ENCODE data around the gene HERC6. TPM values are rescaled to one million over a fixed set of nuclear protein-coding genes. Genes with fewer than 3 reads are reported as not detected.
"Not testable (repeated sequence)": the region's sequence is repeated elsewhere in the genome, so short reads cannot be mapped to it uniquely, and the experiment has no call there.

The HERC6 gene
- 1.2 and 1.5 TPM in 2 replicates for total RNA-seq (2014; rRNA removed; shearing (Covaris generic))

GRCh38 chr4:88378691-88379559 is at the start of gene HERC6:
Gene HERC6, plus strand, starts transcription at chr4:88378852. Its CDS starts 70 bp downstream, at chr4:88378922.
- Histone ChIP-seq H3K4me1 (no peaks in the 10 kb centered on the region), H3K9me3 (replicated peaks) (no peaks in the 10 kb centered on the region), H3K27me3 (peaks cover 2% of the 10 kb centered on the region), H3K4me3 (peak within 1 kb of the TSS; percentile 68), H3K36me3 (no peaks in the 10 kb centered on the region), H3K27ac (no peak within 1 kb of the TSS; the same call in 1 of the 2 replicates)
- peak; percentile 72 to 80 for DNase-seq

GRCh38 chr4:88333741-88334405 is 44.8 kb upstream of the HERC6 start:
- Histone ChIP-seq H3K27me3 (no peaks in the 10 kb centered on the region), H3K4me3 (no peak overlapping the region), H3K4me1 (no peaks in the 10 kb centered on the region), H3K27ac (no peak overlapping the region), H3K36me3 (no peaks in the 10 kb centered on the region), H3K9me3 (replicated peaks) (0 out of 2 replicates have a peak, but pooled peaks cover 3% of the 10 kb centered on the region)
- no peak for DNase-seq

GRCh38 chr4:88335092-88335665 is 43.5 kb upstream of the HERC6 start:
- H3K9me3 ChIP-seq (replicated peaks) = no peaks in the 10 kb centered on the region
- H3K36me3 ChIP-seq = no peaks in the 10 kb centered on the region
- DNase-seq = peak in 1 of 2 experiments; percentile 24
- H3K27me3 ChIP-seq = no peaks in the 10 kb centered on the region
- H3K4me3 ChIP-seq = no peak overlapping the region
- H3K4me1 ChIP-seq = no peaks in the 10 kb centered on the region
- H3K27ac ChIP-seq = no peak overlapping the region

- H3K4me3 ChIP-seq = peak overlapping the region; percentile 17
- DNase-seq = peak; percentile 86 to 94
- H3K4me1 ChIP-seq = peaks cover 17% of the 10 kb centered on the region
- H3K27ac ChIP-seq = peak overlapping the region; percentile 87
- no peaks in the 10 kb centered on the region for H3K36me3 ChIP-seq
- H3K27me3 ChIP-seq = no peaks in the 10 kb centered on the region
- H3K9me3 ChIP-seq (replicated peaks) = no peaks in the 10 kb centered on the region; the same call in 1 of the 2 replicates
Measured at GRCh38 chr4:88341227-88342192, 37.1 kb upstream of the HERC6 start.

- not testable (repeated sequence) for H3K4me3 ChIP-seq; H3K27ac ChIP-seq; H3K9me3 ChIP-seq (replicated peaks); H3K36me3 ChIP-seq; H3K27me3 ChIP-seq; DNase-seq
- peaks cover 20% of the 10 kb centered on the region for H3K4me1 ChIP-seq
Measured at GRCh38 chr4:88346902-88347301, 31.8 kb upstream of the HERC6 start.

- not testable (repeated sequence) for DNase-seq; H3K27me3 ChIP-seq; H3K27ac ChIP-seq; H3K4me3 ChIP-seq; H3K36me3 ChIP-seq; H3K9me3 ChIP-seq (replicated peaks)
- peaks cover 19% of the 10 kb centered on the region; the same call in 1 of the 2 replicates for H3K4me1 ChIP-seq
Measured at GRCh38 chr4:88348761-88349160, 29.9 kb upstream of the HERC6 start.

- Histone ChIP-seq H3K4me3 (no peak overlapping the region), H3K36me3 (no peaks in the 10 kb centered on the region), H3K27ac (peak overlapping the region; percentile 32; the same call in 1 of the 2 replicates), H3K27me3 (no peaks in the 10 kb centered on the region), H3K9me3 (replicated peaks) (peaks cover 6% of the 10 kb centered on the region), H3K4me1 (peaks cover 19% of the 10 kb centered on the region; the same call in 1 of the 2 replicates)
- DNase-seq = peak; percentile 26 to 60
Measured at GRCh38 chr4:88350786-88351185, 27.9 kb upstream of the HERC6 start.

- Histone ChIP-seq H3K9me3 (replicated peaks) (peaks cover 6% of the 10 kb centered on the region), H3K36me3 (no peaks in the 10 kb centered on the region), H3K4me1 (peaks cover 19% of the 10 kb centered on the region; the same call in 1 of the 2 replicates), H3K27ac (no peak overlapping the region), H3K4me3 (no peak overlapping the region), H3K27me3 (no peaks in the 10 kb centered on the region)
- DNase-seq = no peak
Measured at GRCh38 chr4:88352062-88352740, 26.5 kb upstream of the HERC6 start.

GRCh38 chr4:88353324-88353723 is 25.3 kb upstream of the HERC6 start:
- no peak for DNase-seq
- Histone ChIP-seq H3K4me1 (peaks cover 19% of the 10 kb centered on the region; the same call in 1 of the 2 replicates), H3K4me3 (no peak overlapping the region), H3K27me3 (no peaks in the 10 kb centered on the region), H3K9me3 (replicated peaks) (peaks cover 6% of the 10 kb centered on the region), H3K36me3 (no peaks in the 10 kb centered on the region), H3K27ac (no peak overlapping the region)

- peaks cover 12% of the 10 kb centered on the region for H3K9me3 ChIP-seq (replicated peaks)
- H3K36me3 ChIP-seq = no peaks in the 10 kb centered on the region
- DNase-seq = no peak
- no peaks in the 10 kb centered on the region for H3K27me3 ChIP-seq
- H3K27ac ChIP-seq = no peak overlapping the region
- H3K4me1 ChIP-seq = peaks cover 3% of the 10 kb centered on the region; the same call in 1 of the 2 replicates
- H3K4me3 ChIP-seq = no peak overlapping the region
Measured at GRCh38 chr4:88356771-88357170, 21.9 kb upstream of the HERC6 start.

GRCh38 chr4:88357262-88357661 is 21.4 kb upstream of the HERC6 start:
- Histone ChIP-seq H3K9me3 (replicated peaks) (peaks cover 14% of the 10 kb centered on the region), H3K4me3 (no peak overlapping the region), H3K4me1 (no peaks in the 10 kb centered on the region), H3K27ac (no peak overlapping the region), H3K27me3 (no peaks in the 10 kb centered on the region), H3K36me3 (no peaks in the 10 kb centered on the region)
- DNase-seq = no peak

- Histone ChIP-seq H3K4me1 (no peaks in the 10 kb centered on the region), H3K4me3 (no peak overlapping the region), H3K27ac (no peak overlapping the region), H3K27me3 (no peaks in the 10 kb centered on the region), H3K36me3 (no peaks in the 10 kb centered on the region), H3K9me3 (replicated peaks) (peaks cover 8% of the 10 kb centered on the region; the same call in 1 of the 2 replicates)
- no peak for DNase-seq
Measured at GRCh38 chr4:88359558-88359957, 19.1 kb upstream of the HERC6 start.

GRCh38 chr4:88360256-88360655 is 18.4 kb upstream of the HERC6 start:
- Histone ChIP-seq H3K4me3 (no peak overlapping the region), H3K4me1 (no peaks in the 10 kb centered on the region), H3K27me3 (no peaks in the 10 kb centered on the region), H3K27ac (no peak overlapping the region), H3K9me3 (replicated peaks) (peaks cover 8% of the 10 kb centered on the region; the same call in 1 of the 2 replicates), H3K36me3 (no peaks in the 10 kb centered on the region)
- DNase-seq = no peak

Measured in SJCRH30 (cell line).